K562 (cell line): ENCODE measurements around the gene SNX4. TPM values are rescaled to one million over a fixed set of nuclear protein-coding genes. Genes with fewer than 3 reads are reported as not detected.
"Not testable (repeated sequence)": the region's sequence is repeated elsewhere in the genome, so short reads cannot be mapped to it uniquely, and the experiment has no call there.

Experiments used
- ATAC-seq: fragments of 200-7000 bp; cut with Tn5 transposase; 3 replicates; pipeline ENCODE4 v1.9.1; 2020; ENCODE audit warnings: moderate library complexity
- BruUV-seq: library from RNA; stranded (reverse); fragments of 400-500 nt; replicated peaks from 2 replicates; lab custom pipeline; 2021; lab: Mats Ljungman, UMichigan
- CTCF ChIA-PET: fragments of 300-600 bp; formaldehyde crosslinking; extraction: SDS; loops from one replicate; lab custom pipeline; 2021; ENCODE audit warnings: low intra/inter-chr PET ratio; lab: Yijun Ruan, JAX
- POLR2A ChIA-PET: fragments of 300-600, 350-650 bp; sonication (Branson Sonifier 250); formaldehyde crosslinking; extraction: SDS; loops from one replicate; lab custom pipeline; 2021; ENCODE audit warnings: antibody characterized with exemption, inconsistent platforms; lab: Yijun Ruan, JAX
- DNase-seq, 4 experiments: peaks; one replicate each; pipeline versions ENCODE4 v3.0.0 to v3.0.0-alpha.2; 2011 to 2018; ENCODE audit warnings: low spot score in 3 of 4, mixed read lengths in 3 of 4; ENCODE audit errors: extremely low read depth in 1 of 4
- FAIRE-seq: peaks from 2 replicates; lab custom pipeline; 2011; peaks lifted over from hg19 to GRCh38; lab: Jason Lieb, UNC
- H2AFZ ChIP-seq: 2 replicates; pipeline ENCODE4 v1.6.0; 2011; ENCODE audit warnings: low read depth, low read length, control low read depth, inconsistent platforms
- H3K27ac ChIP-seq: fragments of 200-600 bp; 3 replicates; pipeline ENCODE4 v1.8.0; 2011; ENCODE audit warnings: low read depth, mild to moderate bottlenecking, control low read depth, inconsistent platforms, low read length, moderate library complexity, mixed read lengths; ENCODE audit errors: extremely low read depth
- H3K27me3 ChIP-seq, 2 experiments: fragments of 300-600 bp in 1 of 2; 2 replicates in 1 of 2; 3 replicates in 1 of 2; pipeline versions ENCODE4 v1.6.0 to v1.8.0; 2011; ENCODE audit warnings: inconsistent platforms in 2 of 2, low read length in 2 of 2, mild to moderate bottlenecking in 1 of 2, mixed read lengths in 1 of 2, moderate library complexity in 1 of 2; ENCODE audit not compliant: control insufficient read depth in 2 of 2, insufficient read depth in 2 of 2
- H3K36me3 ChIP-seq: fragments of 300-600 bp; 3 replicates; pipeline ENCODE4 v1.8.0; 2011; ENCODE audit warnings: mild to moderate bottlenecking, low read length, inconsistent platforms; ENCODE audit not compliant: control insufficient read depth, insufficient read depth
- H3K4me1 ChIP-seq, 2 experiments: fragments of 200-600 bp in 1 of 2; replicated peaks in 1 of 2; 2 replicates in 1 of 2; 3 replicates in 1 of 2; pipeline versions ENCODE4 v1.5.1 to v1.8.0; 2011; ENCODE audit warnings: inconsistent platforms in 2 of 2, low read length in 2 of 2, mild to moderate bottlenecking in 1 of 2, mixed read lengths in 1 of 2, moderate library complexity in 1 of 2; ENCODE audit not compliant: control insufficient read depth in 2 of 2, insufficient read depth in 2 of 2
- H3K4me2 ChIP-seq: 2 replicates; pipeline ENCODE4 v1.6.1; 2011; ENCODE audit warnings: low read length, control low read depth, inconsistent platforms, mixed read lengths; ENCODE audit not compliant: insufficient read depth
- H3K4me3 ChIP-seq: fragments of 200-600 bp; sonication (generic), shearing (Covaris generic); 2 replicates; pipeline ENCODE4 v1.5.1; 2016; ENCODE audit warnings: control low read depth, inconsistent platforms
- H3K79me2 ChIP-seq: fragments of 200-600 bp; 3 replicates; pipeline ENCODE4 v1.8.0; 2011; ENCODE audit warnings: low read length, inconsistent platforms; ENCODE audit not compliant: control insufficient read depth, insufficient read depth
- H3K9ac ChIP-seq, 2 experiments: 2 replicates each; pipeline versions ENCODE4 v1.6.0 to v1.6.1; 2011; ENCODE audit warnings: low read depth in 2 of 2, low read length in 2 of 2, control low read depth in 1 of 2, inconsistent platforms in 1 of 2, mild to moderate bottlenecking in 1 of 2, mixed read lengths in 1 of 2; ENCODE audit not compliant: insufficient read depth in 1 of 2
- H3K9me1 ChIP-seq: one replicate; pipeline ENCODE4 v1.6.0; 2011; ENCODE audit warnings: inconsistent platforms, mild to moderate bottlenecking, low read length, moderate library complexity; ENCODE audit not compliant: control insufficient read depth, insufficient read depth
- H3K9me3 ChIP-seq: replicated peaks from 2 replicates; pipeline ENCODE4 v1.5.1; 2011; ENCODE audit warnings: low read depth, low read length, inconsistent platforms; ENCODE audit not compliant: control insufficient read depth, insufficient read depth
- H4K20me1 ChIP-seq: replicated peaks from 2 replicates; pipeline ENCODE4 v1.6.1; 2011; ENCODE audit warnings: low read length, inconsistent platforms, mixed read lengths; ENCODE audit not compliant: control insufficient read depth, insufficient read depth
- ARNT ChIP-seq, 2 experiments: fragments of 450-650 bp; IDR thresholded peaks; 2 replicates each; pipeline ENCODE4 v1.6.1; 2016; ENCODE audit warnings: mild to moderate bottlenecking in 1 of 2
- HDAC2 ChIP-seq: fragments of 450-650 bp; IDR thresholded peaks from 2 replicates; pipeline ENCODE4 v1.6.1; 2016; ENCODE audit warnings: mild to moderate bottlenecking
- KAT7 ChIP-seq: sonication (generic); formaldehyde crosslinking; IDR thresholded peaks from 2 replicates; pipeline ENCODE4 v1.8.0; 2022; ENCODE audit warnings: missing genetic modification reagents, mild to moderate bottlenecking, borderline replicate concordance
- MLLT1 ChIP-seq, 2 experiments: fragments of 450-650 bp; IDR thresholded peaks; 2 replicates each; pipeline ENCODE4 v1.6.1; 2016
- ZBTB40 ChIP-seq, 2 experiments: fragments of 450-650 bp in 1 of 2; sonication (generic) in 1 of 2; formaldehyde crosslinking in 1 of 2; IDR thresholded peaks; 2 replicates each; pipeline versions ENCODE4 v1.7.1 to v1.9.0; 2016 to 2022; ENCODE audit warnings: inconsistent platforms in 1 of 2, mild to moderate bottlenecking in 1 of 2, missing genetic modification reagents in 1 of 2
- WGBS: fragments of 100-300 bp; shearing (Covaris generic); methylation state at CpG from one replicate; pipeline ENCODE4 v1.1.6; 2016; ENCODE audit warnings: low coverage, mixed read lengths; ENCODE audit not compliant: insufficient coverage; ENCODE audit errors: missing lambda C conversion rate; 5-methylcytosine and 5-hydroxymethylcytosine counted together
- in situ Hi-C: fragments of 300-500 bp; cut with MboI; formaldehyde crosslinking; loops from 4 replicates; pipeline ENCODE4 v1.15.0; 2018; ENCODE audit warnings: inconsistent platforms, mixed read lengths
- intact Hi-C: fragments of 100-400 bp; cut with micrococcal nuclease; formaldehyde crosslinking; loops from 2 replicates; pipeline ENCODE4 v1.14.2; 2022
- polyA plus RNA-seq, 8 experiments: library from polyadenylated mRNA; depleted of rRNA in 4 of 8; stranded (reverse) in 5 of 8; unstranded in 3 of 8; fragments of >200 nt; fragmentation: Nextera tagmentation in 2 of 8; fragmentation: Illumina TruSeq in 1 of 8; extraction: Ambion mirVana in 2 of 8; extraction: Trizol in 1 of 8; gene quantifications; 2 replicates each; pipeline versions ENCODE4 v1.2.1 to v1.2.3, GENCODE V29; 2011 to 2014; ENCODE audit warnings: inconsistent platforms in 1 of 8, missing spikeins in 1 of 8
- total RNA-seq, 7 experiments: library from RNA; depleted of rRNA in 6 of 7; stranded (reverse); fragments of >200 nt in 6 of 7; fragmentation: Illumina TruSeq in 2 of 7; extraction: Trizol in 2 of 7; gene quantifications; 2 replicates each; pipeline versions ENCODE4 v1.2.1 to v1.2.3, GENCODE V29; 2011 to 2021; ENCODE audit warnings: low replicate concordance in 1 of 7

The SNX4 gene
- total and polyA plus RNA-seq, 9 of the 15 experiments (the other 6 are each of a cell fraction or from before 2014, with no cell fraction given): 11.4 to 40.3 (median 30.0) TPM

- Histone ChIP-seq H3K27ac (peak overlapping the region; percentile 81), H3K79me2 (peaks cover 32% of the 10 kb centered on the region), H3K9ac (peak overlapping the region; percentile 82 to 96; a peak in 3 of 4 replicates), H3K4me2 (peak overlapping the region; percentile 89), H3K4me3 (peak overlapping the region; percentile 91), H2AFZ (peak overlapping the region; percentile 99), H3K36me3 (peaks cover 19% of the 10 kb centered on the region; the same call in 1 of the 3 replicates)
- FAIRE-seq; H3K9me1 ChIP-seq; H4K20me1 ChIP-seq; intact Hi-C loops; H3K27me3 ChIP-seq; in situ Hi-C loops; H3K9me3 ChIP-seq; DNase-seq; TF ChIP-seq ZBTB40 (CRISPR knock-in tag; IDR thresholded peaks at IDR 0.05): not testable (repeated sequence)
- POLR2A ChIA-PET: interaction anchor here (0.8 kb wide), 1 partner anchor 20 kb away, joined by 5 read pairs; no protein-coding TSS in a partner anchor
- WGBS: 50% methylated on average over 2 of the region's 15 CpGs
- peak; percentile 23; the same call in 1 of the 2 replicates for TF ChIP-seq ZBTB40 (IDR thresholded peaks at IDR 0.05)
- peak in 1 of 2 experiments; percentile 89; a peak in 2 of 4 replicates for TF ChIP-seq MLLT1 (IDR thresholded peaks at IDR 0.05)
- 0 out of 4 replicates have a peak, but pooled peaks of 1 of the 2 experiments have one; percentile 32 for TF ChIP-seq ARNT (IDR thresholded peaks at IDR 0.05)
- TF ChIP-seq HDAC2: 0 out of 2 replicates have a peak, but pooled peaks have one; percentile 5
- TF ChIP-seq KAT7 (CRISPR knock-in tag): 0 out of 2 replicates have a peak, but pooled peaks have one; percentile 13
- TF ChIP-seq, all 486 proteins: peak for 5; not testable (repeated sequence) for 481
- ATAC-seq, CTCF ChIA-PET: not testable (repeated sequence)
- BruUV-seq: TSS peak; percentile 84
- H3K4me1 ChIP-seq: peaks cover 0 to 19% of the 10 kb centered on the region in 2 experiments; a peak in 2 of 5 replicates
Measured at GRCh38 chr3:125520563-125520919, 539 bp upstream of the SNX4 start.
